Stimulated activated CD4-positive, alpha-beta T cell treated with anti-CD3 and anti-CD28 coated beads, Interleukin-1b, Interleukin-23, amount 100 ng/mL, for 1 hour (primary cell): ENCODE results near the gene LHFPL3.
"Not testable (repeated sequence)": the region's sequence is repeated elsewhere in the genome, so short reads cannot be mapped to it uniquely, and the experiment has no call there.

Experiments
- DNase-seq, 2 donors: peaks; one replicate each; pipeline ENCODE4 v3.0.0-alpha.2; 2020; ENCODE audit warnings: low read depth in 2 of 2

Gene LHFPL3

GRCh38 chr7:104328296-104328969 lies at the start of gene LHFPL3:
Gene LHFPL3 (plus strand): TSS chr7:104328603.
- DNase-seq, result no peak

GRCh38 chr7:104281685-104282084 lies 46.7 kb upstream of the LHFPL3 start:
- not testable (repeated sequence) for DNase-seq

GRCh38 chr7:104286839-104287238 lies 41.6 kb upstream of the LHFPL3 start:
- no peak for DNase-seq

GRCh38 chr7:104288137-104288536 lies 40.3 kb upstream of the LHFPL3 start:
- no peak for DNase-seq

- no peak for DNase-seq
Observed at GRCh38 chr7:104294291-104294690, 34.1 kb upstream of the LHFPL3 start.

- no peak for DNase-seq
Observed at GRCh38 chr7:104296266-104296665, 32.1 kb upstream of the LHFPL3 start.

GRCh38 chr7:104296900-104297299 lies 31.5 kb upstream of the LHFPL3 start:
- no peak for DNase-seq

- no peak for DNase-seq
Observed at GRCh38 chr7:104299323-104299722, 29.1 kb upstream of the LHFPL3 start.

GRCh38 chr7:104299777-104300176 lies 28.6 kb upstream of the LHFPL3 start:
- no peak for DNase-seq

- no peak for DNase-seq
Observed at GRCh38 chr7:104306793-104307192, 21.6 kb upstream of the LHFPL3 start.

GRCh38 chr7:104317948-104318629 lies 10.3 kb upstream of the LHFPL3 start:
- DNase-seq, result no peak

- DNase-seq, result no peak
Observed at GRCh38 chr7:104327534-104327933, 869 bp upstream of the LHFPL3 start.

GRCh38 chr7:104327938-104328295 lies 486 bp upstream of the LHFPL3 start:
- no peak for DNase-seq

GRCh38 chr7:104328970-104329825 lies 795 bp downstream of the LHFPL3 start:
- no peak for DNase-seq

GRCh38 chr7:104341546-104341945 lies 13.1 kb downstream of the LHFPL3 start:
- DNase-seq, result no peak

- no peak for DNase-seq
Observed at GRCh38 chr7:104352736-104353135, 24.3 kb downstream of the LHFPL3 start.

- no peak for DNase-seq
Observed at GRCh38 chr7:104357166-104357565, 28.8 kb downstream of the LHFPL3 start.

GRCh38 chr7:104358446-104359132 lies 30.2 kb downstream of the LHFPL3 start:
- no peak for DNase-seq

GRCh38 chr7:104362756-104363155 lies 34.4 kb downstream of the LHFPL3 start:
- DNase-seq, result no peak

- no peak for DNase-seq
Observed at GRCh38 chr7:104363355-104363754, 35.0 kb downstream of the LHFPL3 start.

- DNase-seq, result no peak
Observed at GRCh38 chr7:104366390-104366789, 38.0 kb downstream of the LHFPL3 start.

- DNase-seq, result no peak
Observed at GRCh38 chr7:104367926-104368325, 39.5 kb downstream of the LHFPL3 start.
